Cardiac fibroblast (primary cell): ENCODE results near the gene TRIM66.

Experiments
- DNase-seq, 2 donors: peaks; one replicate each; pipeline versions ENCODE4 v3.0.0 to v3.0.0-alpha.2; 2010; ENCODE audit warnings: low read depth in 2 of 2
- H3K4me3 ChIP-seq, 2 donors: replicated peaks in 1 of 2; 1 replicate in 1 of 2; 2 replicates in 1 of 2; pipeline ENCODE4 v1.5.1; 2011; ENCODE audit warnings: low read depth in 2 of 2, low read length in 2 of 2, mild to moderate bottlenecking in 2 of 2, moderate library complexity in 1 of 2
- TF ChIP-seq, protein P1 (sequence below): IDR thresholded peaks from one replicate; pipeline ENCODE4 v1.5.1; 2011; ENCODE audit warnings: low read depth, mild to moderate bottlenecking, low read length, inconsistent platforms

Gene TRIM66

DNA sequence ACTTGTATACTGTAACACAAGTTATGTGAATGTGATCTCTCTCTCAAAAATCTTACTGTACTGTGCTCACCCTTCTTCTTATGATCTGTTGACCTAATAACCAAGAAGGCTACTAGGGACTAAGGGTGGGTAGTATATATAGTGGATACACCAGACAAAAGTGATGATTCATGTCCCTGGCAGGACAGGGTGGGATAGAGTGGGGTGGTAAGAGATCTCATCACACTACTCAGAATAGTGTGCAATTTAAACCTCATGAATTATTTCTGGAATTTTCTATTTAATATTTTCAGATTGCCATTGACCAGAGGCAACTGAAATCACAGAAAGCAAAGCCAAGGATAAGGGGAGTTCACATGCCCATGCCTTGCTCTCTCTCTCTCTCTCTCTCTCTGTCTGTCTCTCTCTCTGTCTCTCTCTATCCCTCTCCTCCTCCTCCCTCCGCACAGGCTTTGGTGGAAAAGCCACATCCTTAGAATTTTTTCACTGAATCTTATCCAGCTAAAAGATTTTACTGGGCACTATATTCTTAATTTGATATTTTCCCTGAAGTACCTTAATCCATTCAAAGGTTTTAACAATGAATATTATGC lies 76.4 kb downstream of the TRIM66 start:
- TF ChIP-seq, protein P1, sequence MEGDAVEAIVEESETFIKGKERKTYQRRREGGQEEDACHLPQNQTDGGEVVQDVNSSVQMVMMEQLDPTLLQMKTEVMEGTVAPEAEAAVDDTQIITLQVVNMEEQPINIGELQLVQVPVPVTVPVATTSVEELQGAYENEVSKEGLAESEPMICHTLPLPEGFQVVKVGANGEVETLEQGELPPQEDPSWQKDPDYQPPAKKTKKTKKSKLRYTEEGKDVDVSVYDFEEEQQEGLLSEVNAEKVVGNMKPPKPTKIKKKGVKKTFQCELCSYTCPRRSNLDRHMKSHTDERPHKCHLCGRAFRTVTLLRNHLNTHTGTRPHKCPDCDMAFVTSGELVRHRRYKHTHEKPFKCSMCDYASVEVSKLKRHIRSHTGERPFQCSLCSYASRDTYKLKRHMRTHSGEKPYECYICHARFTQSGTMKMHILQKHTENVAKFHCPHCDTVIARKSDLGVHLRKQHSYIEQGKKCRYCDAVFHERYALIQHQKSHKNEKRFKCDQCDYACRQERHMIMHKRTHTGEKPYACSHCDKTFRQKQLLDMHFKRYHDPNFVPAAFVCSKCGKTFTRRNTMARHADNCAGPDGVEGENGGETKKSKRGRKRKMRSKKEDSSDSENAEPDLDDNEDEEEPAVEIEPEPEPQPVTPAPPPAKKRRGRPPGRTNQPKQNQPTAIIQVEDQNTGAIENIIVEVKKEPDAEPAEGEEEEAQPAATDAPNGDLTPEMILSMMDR: no peak
- no peak overlapping the region for H3K4me3 ChIP-seq
- peak in 1 of 2 donors; percentile 34 for DNase-seq

DNA sequence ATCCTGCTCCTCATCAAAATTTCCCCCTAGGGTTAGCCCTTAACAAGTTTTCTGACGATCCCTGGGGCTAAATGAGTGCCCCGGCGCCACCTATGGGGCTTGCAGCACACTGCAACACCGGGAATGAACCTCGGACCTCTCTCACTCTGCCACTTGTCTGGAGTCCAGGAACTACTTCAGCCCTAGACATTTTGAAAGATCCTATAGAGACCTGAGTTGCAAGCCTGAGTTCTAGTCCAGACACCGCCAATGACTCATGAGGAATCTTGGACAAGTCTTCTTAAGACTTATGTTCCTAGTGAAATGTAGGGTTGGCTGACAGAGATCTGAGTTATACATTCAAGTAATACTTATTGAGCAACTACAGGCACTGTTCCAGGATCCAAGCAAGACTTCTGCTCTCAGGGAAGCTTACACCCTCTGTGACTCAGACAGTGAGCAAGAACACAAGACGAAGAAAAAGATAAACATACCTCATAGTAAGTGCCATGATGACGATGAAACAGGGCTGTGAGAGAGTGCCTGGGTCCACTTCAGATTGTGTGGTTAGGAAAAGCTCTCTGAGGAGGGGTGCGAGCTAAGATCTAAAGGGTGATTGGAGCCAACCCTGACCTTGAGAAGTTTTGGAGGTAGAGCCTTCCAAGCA lies 78.3 kb downstream of the TRIM66 start:
- TF ChIP-seq, protein P1: peak; percentile 88
- peak; percentile 100 for DNase-seq
- H3K4me3 ChIP-seq: no peak overlapping the region

DNA sequence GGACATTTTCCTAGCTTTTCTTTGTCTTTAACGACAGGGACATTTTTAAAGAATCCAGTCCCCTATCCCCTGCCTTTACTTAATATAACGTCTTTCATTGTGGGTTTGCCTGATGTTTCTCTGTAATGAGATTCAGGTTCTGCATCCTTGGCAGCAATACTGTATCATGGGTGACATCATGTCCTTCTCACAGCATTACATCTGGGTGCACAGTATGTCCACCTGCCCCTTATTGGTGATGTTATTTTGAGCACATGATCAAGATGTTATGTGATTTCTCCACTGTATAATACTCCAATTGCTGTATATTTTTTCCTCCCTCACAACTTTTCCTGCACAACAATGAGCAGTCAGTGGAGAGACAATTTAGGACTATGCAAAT lies 78.8 kb downstream of the TRIM66 start:
- TF ChIP-seq, protein P1: no peak
- no peak for DNase-seq
- H3K4me3 ChIP-seq: no peak overlapping the region

DNA sequence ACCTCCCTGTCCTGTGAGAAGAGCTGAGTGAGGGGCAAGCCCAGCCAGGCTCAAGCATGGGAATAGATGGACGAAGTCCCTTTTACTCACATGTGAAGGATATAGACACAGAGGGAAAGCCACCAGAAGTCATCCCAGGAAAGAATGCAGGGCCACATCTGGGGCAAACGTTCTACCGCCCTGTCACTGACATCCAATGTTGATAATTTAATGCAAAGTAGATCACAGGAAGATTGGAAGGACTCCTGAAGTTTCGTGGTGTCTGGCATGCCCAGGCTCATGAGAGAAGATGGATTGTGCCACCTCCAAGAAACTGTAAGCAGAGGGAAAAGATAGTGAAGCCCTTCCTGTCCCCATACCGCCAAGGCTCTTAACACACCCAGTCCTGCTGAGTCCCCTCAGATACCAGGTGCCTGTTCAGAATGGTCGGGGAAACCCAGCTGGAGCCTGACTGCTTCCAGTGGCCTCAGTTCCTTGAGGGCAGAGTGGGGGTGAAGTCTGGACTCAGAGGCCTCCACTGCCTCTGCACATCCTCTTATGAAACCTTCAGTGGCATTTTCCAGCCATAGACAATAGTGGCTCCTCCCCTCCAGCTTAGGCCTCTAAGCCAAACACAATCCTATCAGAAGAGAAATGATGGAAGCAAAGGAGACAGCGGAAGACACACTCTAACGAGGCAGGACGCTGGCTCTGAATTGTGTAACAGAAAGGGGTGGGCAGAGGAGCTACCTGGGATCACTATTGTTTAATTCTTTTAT lies 80.9 kb downstream of the TRIM66 start:
- no peak overlapping the region for H3K4me3 ChIP-seq
- DNase-seq: peak in 1 of 2 donors; percentile 27
- TF ChIP-seq, protein P1: no peak

DNA sequence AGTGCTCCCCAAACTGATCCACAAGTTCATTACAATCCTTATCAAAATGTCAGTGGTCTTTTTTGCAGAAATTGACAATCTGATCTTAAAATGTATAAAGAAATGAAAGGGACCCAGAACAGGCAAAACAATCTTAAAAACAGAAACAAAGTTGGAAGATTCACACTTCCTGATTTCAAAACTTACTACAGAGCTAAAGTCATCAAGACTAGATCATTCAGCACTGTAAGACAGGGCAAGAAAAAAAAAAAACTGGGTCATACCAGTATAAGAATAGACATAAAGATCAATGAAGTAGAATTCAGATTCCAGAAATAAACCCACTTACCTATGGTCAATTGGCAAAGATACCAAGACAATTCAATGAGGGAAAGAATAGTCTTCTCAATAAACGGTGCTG lies 84.0 kb downstream of the TRIM66 start:
- no peak for DNase-seq
- TF ChIP-seq, protein P1: no peak
- H3K4me3 ChIP-seq: no peak overlapping the region

DNA sequence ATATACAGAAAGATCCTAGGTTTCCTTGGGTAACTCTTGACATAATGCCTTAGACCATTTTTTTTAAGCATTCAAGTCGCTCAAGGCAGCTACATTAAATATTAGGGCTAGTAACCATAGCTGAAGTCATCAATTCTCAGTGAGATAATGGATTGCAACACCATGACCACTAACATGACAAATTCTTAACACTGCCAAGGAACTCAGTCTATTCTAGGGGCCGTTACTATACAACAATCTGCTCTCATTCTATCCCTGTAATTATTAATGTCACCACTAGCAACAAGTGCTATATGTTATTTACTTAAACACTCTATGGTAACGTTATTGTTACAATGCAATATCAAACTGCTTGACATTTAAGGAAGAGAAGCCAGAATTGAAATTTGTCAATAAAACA lies 85.3 kb downstream of the TRIM66 start:
- TF ChIP-seq, protein P1: no peak
- DNase-seq: peak; percentile 89 to 94
- H3K4me3 ChIP-seq: no peak overlapping the region
